Measurements from ENCODE around the gene SLC39A10. TPM values are rescaled to one million over a fixed set of nuclear protein-coding genes. Genes with fewer than 3 reads are reported as not detected.

SLC39A10 gene
- total and polyA plus RNA-seq, 5 donors: 4.3 to 17.9 (median 13.8) TPM

GRCh38 chr2:195696012-195696411 is 39.0 kb downstream of the SLC39A10 start:
- Histone ChIP-seq H3K4me1 (ENCODE audit: control insufficient read depth, insufficient read depth, low read length) (no peaks in the 10 kb centered on the region), H3K4me3 (ENCODE audit: low read length) (no peak overlapping the region), H3K27me3 (ENCODE audit: control insufficient read depth, insufficient read depth) (no peaks in the 10 kb centered on the region), H3K9me3 (ENCODE audit: control insufficient read depth, low read length) (no peaks in the 10 kb centered on the region), H3K27ac (ENCODE audit: low read length) (no peak overlapping the region)
- no peak for ATAC-seq
- intact Hi-C loops (cut with DNase I): no loop called here
- no peak for DNase-seq
- WGBS: 92% methylated on average over 1 of the region's 1 CpG

- no peak overlapping the region for H3K27ac ChIP-seq (ENCODE audit: low read length)
- H3K9me3 ChIP-seq (ENCODE audit: control insufficient read depth, low read length): no peaks in the 10 kb centered on the region
- H3K4me3 ChIP-seq (ENCODE audit: low read length): no peak overlapping the region
- no peaks in the 10 kb centered on the region for H3K4me1 ChIP-seq (ENCODE audit: control insufficient read depth, insufficient read depth, low read length)
- intact Hi-C loops (cut with DNase I): no loop called here
- DNase-seq (no peak), ATAC-seq (no peak)
- whole genome bisulfite sequencing: 93% methylated on average over 3 of the region's 3 CpGs
- no peaks in the 10 kb centered on the region for H3K27me3 ChIP-seq (ENCODE audit: control insufficient read depth, insufficient read depth)
These were observed 40.7 kb downstream of the SLC39A10 start for GRCh38 chr2:195697681-195698220.

- Histone ChIP-seq H3K9me3 (ENCODE audit: control insufficient read depth, low read length) (no peaks in the 10 kb centered on the region), H3K4me1 (ENCODE audit: control insufficient read depth, insufficient read depth, low read length) (no peaks in the 10 kb centered on the region), H3K27ac (ENCODE audit: low read length) (no peak overlapping the region), H3K4me3 (ENCODE audit: low read length) (no peak overlapping the region), H3K27me3 (ENCODE audit: control insufficient read depth, insufficient read depth) (no peaks in the 10 kb centered on the region)
- no peak for ATAC-seq
- intact Hi-C loops (cut with DNase I): no loop called here
- WGBS: 89% methylated on average over 3 of the region's 3 CpGs
- DNase-seq: no peak
These were observed 43.5 kb downstream of the SLC39A10 start for GRCh38 chr2:195700480-195700879.

GRCh38 chr2:195706161-195706900 is 49.3 kb downstream of the SLC39A10 start:
- Histone ChIP-seq H3K4me3 (ENCODE audit: low read length) (no peak overlapping the region), H3K9me3 (ENCODE audit: control insufficient read depth, low read length) (no peaks in the 10 kb centered on the region), H3K4me1 (ENCODE audit: control insufficient read depth, insufficient read depth, low read length) (peaks cover 1% of the 10 kb centered on the region), H3K27me3 (ENCODE audit: control insufficient read depth, insufficient read depth) (no peaks in the 10 kb centered on the region), H3K27ac (ENCODE audit: low read length) (no peak overlapping the region)
- WGBS: 63% methylated on average over 5 of the region's 5 CpGs
- intact Hi-C loops (cut with DNase I): no loop called here
- DNase-seq (no peak), ATAC-seq (no peak)

GRCh38 chr2:195709901-195710806 is 53.1 kb downstream of the SLC39A10 start:
- DNase-seq (no peak), ATAC-seq (no peak)
- peaks cover 1% of the 10 kb centered on the region for H3K4me1 ChIP-seq (ENCODE audit: control insufficient read depth, insufficient read depth, low read length)
- 78% methylated on average over 2 of the region's 2 CpGs for WGBS
- H3K4me3 ChIP-seq (ENCODE audit: low read length): no peak overlapping the region
- intact Hi-C loops (cut with DNase I): no loop called here
- H3K9me3 ChIP-seq (ENCODE audit: control insufficient read depth, low read length): no peaks in the 10 kb centered on the region
- no peak overlapping the region for H3K27ac ChIP-seq (ENCODE audit: low read length)
- no peaks in the 10 kb centered on the region for H3K27me3 ChIP-seq (ENCODE audit: control insufficient read depth, insufficient read depth)

GRCh38 chr2:195711478-195711877 is 54.5 kb downstream of the SLC39A10 start:
- DNase-seq: no peak
- Histone ChIP-seq H3K4me1 (ENCODE audit: control insufficient read depth, insufficient read depth, low read length) (peaks cover 1% of the 10 kb centered on the region), H3K4me3 (ENCODE audit: low read length) (no peak overlapping the region), H3K9me3 (ENCODE audit: control insufficient read depth, low read length) (no peaks in the 10 kb centered on the region), H3K27ac (ENCODE audit: low read length) (no peak overlapping the region), H3K27me3 (ENCODE audit: control insufficient read depth, insufficient read depth) (no peaks in the 10 kb centered on the region)
- no peak for ATAC-seq
- intact Hi-C loops (cut with DNase I): no loop called here

- ATAC-seq (no peak), DNase-seq (no peak)
- H3K27me3 ChIP-seq (ENCODE audit: control insufficient read depth, insufficient read depth): no peaks in the 10 kb centered on the region
- no peak overlapping the region for H3K27ac ChIP-seq (ENCODE audit: low read length)
- H3K9me3 ChIP-seq (ENCODE audit: control insufficient read depth, low read length): no peaks in the 10 kb centered on the region
- no peaks in the 10 kb centered on the region for H3K4me1 ChIP-seq (ENCODE audit: control insufficient read depth, insufficient read depth, low read length)
- H3K4me3 ChIP-seq (ENCODE audit: low read length): no peak overlapping the region
- intact Hi-C loops (cut with DNase I): no loop called here
- 97% methylated on average over 4 of the region's 4 CpGs for WGBS
These were observed 59.4 kb downstream of the SLC39A10 start for GRCh38 chr2:195716466-195716865.

- ATAC-seq (no peak), DNase-seq (no peak)
- Histone ChIP-seq H3K27ac (ENCODE audit: low read length) (no peak overlapping the region), H3K27me3 (ENCODE audit: control insufficient read depth, insufficient read depth) (no peaks in the 10 kb centered on the region), H3K4me1 (ENCODE audit: control insufficient read depth, insufficient read depth, low read length) (no peaks in the 10 kb centered on the region), H3K4me3 (ENCODE audit: low read length) (no peak overlapping the region), H3K9me3 (ENCODE audit: control insufficient read depth, low read length) (no peaks in the 10 kb centered on the region)
- intact Hi-C loops (cut with DNase I): no loop called here
- WGBS: 96% methylated on average over 2 of the region's 2 CpGs
These were observed 64.0 kb downstream of the SLC39A10 start for GRCh38 chr2:195721042-195721441.

- intact Hi-C loops (cut with DNase I): no loop called here
- Histone ChIP-seq H3K4me3 (ENCODE audit: low read length) (no peak overlapping the region), H3K9me3 (ENCODE audit: control insufficient read depth, low read length) (no peaks in the 10 kb centered on the region), H3K27ac (ENCODE audit: low read length) (no peak overlapping the region), H3K27me3 (ENCODE audit: control insufficient read depth, insufficient read depth) (no peaks in the 10 kb centered on the region), H3K4me1 (ENCODE audit: control insufficient read depth, insufficient read depth, low read length) (no peaks in the 10 kb centered on the region)
- no peak for ATAC-seq
- 98% methylated on average over 1 of the region's 1 CpG for WGBS
- no peak for DNase-seq
These were observed 65.0 kb downstream of the SLC39A10 start for GRCh38 chr2:195722075-195722474.

GRCh38 chr2:195727106-195727505 is 70.1 kb downstream of the SLC39A10 start:
- intact Hi-C loops (cut with DNase I): no loop called here
- WGBS: 97% methylated on average over 4 of the region's 4 CpGs
- H3K27ac ChIP-seq (ENCODE audit: low read length): no peak overlapping the region
- DNase-seq: no peak
- no peaks in the 10 kb centered on the region for H3K27me3 ChIP-seq (ENCODE audit: control insufficient read depth, insufficient read depth)
- no peak for ATAC-seq
- H3K4me1 ChIP-seq (ENCODE audit: control insufficient read depth, insufficient read depth, low read length): no peaks in the 10 kb centered on the region
- H3K9me3 ChIP-seq (ENCODE audit: control insufficient read depth, low read length): no peaks in the 10 kb centered on the region
- H3K4me3 ChIP-seq (ENCODE audit: low read length): no peak overlapping the region

GRCh38 chr2:195730912-195731311 is 73.9 kb downstream of the SLC39A10 start:
- intact Hi-C loops (cut with DNase I): no loop called here
- H3K4me1 ChIP-seq (ENCODE audit: control insufficient read depth, insufficient read depth, low read length): no peaks in the 10 kb centered on the region

More at GRCh38 chr2:195730912-195731311, 73.9 kb downstream of the SLC39A10 start:
- ATAC-seq (no peak), DNase-seq (no peak)
- H3K4me3 ChIP-seq (ENCODE audit: low read length): no peak overlapping the region
- WGBS: 93% methylated on average over 3 of the region's 3 CpGs
- no peaks in the 10 kb centered on the region for H3K27me3 ChIP-seq (ENCODE audit: control insufficient read depth, insufficient read depth)
- H3K9me3 ChIP-seq (ENCODE audit: control insufficient read depth, low read length): no peaks in the 10 kb centered on the region
- no peak overlapping the region for H3K27ac ChIP-seq (ENCODE audit: low read length)
